ENCODE results near the gene POMT2.

Gene POMT2

DNA sequence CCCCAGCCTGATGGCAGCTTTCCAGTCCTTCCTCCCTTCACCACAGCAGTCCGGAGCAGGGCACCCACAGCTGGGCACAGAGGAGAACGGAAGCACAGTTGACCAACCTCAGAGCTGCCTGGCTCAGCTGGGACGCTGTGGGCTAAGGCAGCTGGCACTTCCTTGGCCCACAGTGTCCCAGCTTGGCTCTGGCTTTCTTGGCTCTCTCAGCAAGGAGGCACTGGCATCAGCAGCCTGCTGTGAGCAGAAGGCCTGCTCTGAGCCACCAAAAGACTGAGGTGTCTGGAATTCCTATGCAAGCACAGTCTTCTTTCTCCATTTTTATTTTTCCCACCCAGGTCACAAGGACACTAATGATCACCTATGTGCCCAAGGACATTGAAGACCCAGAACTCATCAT, 82.3 kb downstream of the POMT2 start:
- no peak for DNase-seq (ENCODE audit: low spot score)

DNA sequence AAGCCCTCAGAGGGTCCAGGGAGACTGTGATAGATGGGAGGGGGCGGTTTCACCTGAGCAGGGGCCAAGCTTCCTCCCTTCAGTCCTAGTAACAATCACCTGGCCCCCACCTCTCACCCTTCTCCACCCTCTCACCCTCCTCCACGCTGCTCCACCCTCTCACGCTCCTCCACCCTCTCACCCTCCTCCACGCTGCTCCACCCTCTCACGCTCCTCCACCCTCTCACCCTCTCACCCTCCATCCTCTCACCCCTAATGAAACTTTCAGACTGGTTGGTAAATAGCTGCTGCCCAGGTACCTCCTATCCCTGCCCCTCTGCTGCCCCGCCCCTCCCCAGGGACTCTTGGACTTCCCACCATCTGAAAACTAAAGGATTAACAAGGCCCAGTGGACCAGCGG, 83.9 kb downstream of the POMT2 start:
- no peak for DNase-seq (ENCODE audit: low spot score)

DNA sequence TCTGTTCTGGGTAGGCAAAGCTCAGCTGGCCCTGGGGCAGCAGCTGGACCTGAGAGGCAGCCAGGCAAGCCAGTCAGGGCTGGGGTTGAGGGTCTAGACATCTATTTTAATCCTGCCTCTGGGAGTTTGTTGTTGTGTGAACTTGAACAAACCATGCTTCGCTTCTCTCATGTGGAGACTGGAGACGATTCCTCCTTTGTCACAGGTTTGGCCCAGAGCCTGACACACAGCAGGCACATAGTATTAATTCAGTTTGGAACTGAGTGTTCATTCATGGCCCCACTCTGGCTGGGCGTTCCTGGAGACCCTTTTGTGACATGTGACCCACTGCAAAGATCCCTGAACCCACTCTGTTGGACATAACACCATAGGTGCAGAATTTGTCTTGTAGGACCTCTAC, 89.0 kb downstream of the POMT2 start:
- no peak for DNase-seq (ENCODE audit: low spot score)

DNA sequence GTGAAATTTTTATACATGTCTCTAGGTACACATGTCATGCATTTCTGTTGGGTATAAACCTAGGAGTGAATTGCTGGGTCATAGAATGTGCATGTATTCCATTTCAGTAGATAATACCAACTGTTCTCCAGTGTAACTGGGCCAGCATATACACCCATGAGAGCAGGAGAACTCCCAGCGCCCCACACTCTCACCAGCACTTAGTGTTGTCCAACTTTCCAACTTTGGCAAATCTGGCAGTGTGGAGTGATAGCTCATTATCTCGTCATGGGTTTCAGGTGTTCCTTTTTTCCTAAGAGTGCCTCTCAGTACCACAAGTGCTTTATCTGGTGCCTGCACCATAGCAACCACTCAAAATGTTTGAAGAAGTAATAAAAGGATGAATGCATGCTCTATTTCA, 89.8 kb downstream of the POMT2 start:
- DNase-seq (ENCODE audit: low spot score), result no peak

DNA sequence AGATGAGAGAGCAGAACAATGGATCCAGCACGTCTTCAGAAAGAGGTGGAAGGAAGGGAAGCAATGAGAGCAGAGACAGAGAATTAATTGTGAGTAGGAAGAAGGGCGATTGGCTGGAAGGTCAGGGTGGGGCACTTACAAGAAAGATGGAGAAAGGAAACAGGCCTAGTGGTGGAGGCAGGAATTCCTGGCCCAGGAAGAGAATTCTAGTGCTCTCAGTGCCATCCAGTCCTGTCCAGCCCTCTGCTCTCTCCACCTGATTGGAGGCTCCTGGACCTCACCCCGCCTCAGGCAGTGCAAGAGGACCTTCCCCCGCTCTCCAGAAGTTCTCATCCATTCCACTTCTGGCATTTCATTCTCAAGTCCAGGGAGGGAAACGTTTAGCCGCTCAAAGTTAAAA, 92.6 kb downstream of the POMT2 start:
- no peak for DNase-seq (ENCODE audit: low spot score)

DNA sequence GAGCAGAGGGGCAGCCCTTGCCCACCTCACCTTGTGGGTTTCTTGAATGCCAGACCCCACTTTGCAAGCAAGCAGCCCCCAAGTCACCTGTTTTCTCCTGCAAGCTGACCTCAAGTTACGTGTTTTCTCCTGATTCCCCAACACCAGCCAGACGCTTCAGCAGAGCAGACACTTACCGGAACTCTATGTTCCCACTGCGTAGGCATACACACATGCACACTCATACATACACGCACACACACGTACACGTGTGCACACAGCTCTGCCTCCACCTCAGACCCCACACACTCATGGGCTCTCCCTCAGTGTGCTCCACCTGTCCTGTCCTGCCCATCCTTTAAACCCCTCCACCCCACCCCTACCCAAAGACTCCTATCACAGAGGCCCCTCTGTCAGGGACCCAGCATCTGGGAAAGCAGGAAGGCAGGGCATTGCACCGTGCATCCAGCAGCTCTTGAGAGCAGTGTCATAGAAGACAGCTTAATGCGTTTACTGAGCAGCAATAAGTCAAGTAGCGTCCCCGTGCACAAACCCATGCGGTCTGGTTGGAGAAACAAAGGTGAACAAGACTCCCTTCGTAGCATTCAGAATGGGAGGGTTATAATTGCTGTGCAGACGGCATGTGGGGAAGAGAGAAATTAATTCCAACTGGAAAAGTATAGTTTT, 94.7 kb downstream of the POMT2 start:
- no peak for DNase-seq (ENCODE audit: low spot score)

DNA sequence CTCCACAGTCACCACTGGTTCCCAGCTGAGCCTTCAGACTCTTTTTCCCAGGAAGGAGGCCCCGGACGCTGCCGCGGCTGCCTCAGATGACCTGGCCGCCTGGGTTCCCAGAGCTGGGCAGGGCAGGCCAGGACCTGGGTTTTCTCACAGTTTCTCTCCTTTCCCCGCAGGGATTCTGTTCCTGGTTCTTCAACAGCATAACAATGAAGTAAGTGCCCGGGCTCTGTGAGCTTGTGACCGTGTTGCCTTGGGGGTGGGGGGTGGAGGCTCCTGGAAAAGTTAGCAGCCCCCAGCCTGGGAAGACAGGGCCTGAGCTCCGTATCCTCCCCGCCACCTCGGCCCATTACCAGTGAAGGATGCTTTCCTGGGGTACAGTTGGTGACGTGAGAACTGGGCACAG, 95.4 kb downstream of the POMT2 start:
- no peak for DNase-seq (ENCODE audit: low spot score)
